Activated T-cell treated with anti-CD3 and anti-CD28 coated beads, Interleukin-2, amount 50 U/mL, for 48 hours (primary cell): ENCODE measurements around the gene RANBP3L.
A peak's percentile ranks its signal among the peaks of the same experiment; 100 is the strongest.
"Not testable (repeated sequence)": the region's sequence is repeated elsewhere in the genome, so short reads cannot be mapped to it uniquely, and the experiment has no call there.

ENCODE experiments used
- DNase-seq, 2 experiments: peaks; one replicate each; pipeline ENCODE4 v3.0.0-alpha.2; 2020

Gene RANBP3L

GRCh38 chr5:36301858-36302603, at the start of gene RANBP3L:
Gene RANBP3L, minus strand, starts transcription at chr5:36301902. Its CDS starts 486 bp downstream, at chr5:36301416.
- DNase-seq: no peak

GRCh38 chr5:36346896-36347690, 45.4 kb upstream of the RANBP3L start:
- DNase-seq: no peak

- no peak for DNase-seq
Observed at GRCh38 chr5:36344899-36345298, 43.2 kb upstream of the RANBP3L start.

- not testable (repeated sequence) for DNase-seq
Observed at GRCh38 chr5:36341720-36342119, 40.0 kb upstream of the RANBP3L start.

- DNase-seq: no peak
Observed at GRCh38 chr5:36337597-36337996, 35.9 kb upstream of the RANBP3L start.

GRCh38 chr5:36334315-36334714, 32.6 kb upstream of the RANBP3L start:
- no peak for DNase-seq

GRCh38 chr5:36332720-36333119, 31.0 kb upstream of the RANBP3L start:
- not testable (repeated sequence) for DNase-seq

- DNase-seq: no peak
Observed at GRCh38 chr5:36325196-36325595, 23.5 kb upstream of the RANBP3L start.

- no peak for DNase-seq
Observed at GRCh38 chr5:36323926-36324781, 22.5 kb upstream of the RANBP3L start.

GRCh38 chr5:36312953-36313672, 11.4 kb upstream of the RANBP3L start:
- DNase-seq: no peak

- DNase-seq: no peak
Observed at GRCh38 chr5:36311956-36312355, 10.3 kb upstream of the RANBP3L start.

- DNase-seq: no peak
Observed at GRCh38 chr5:36310138-36310537, 8.4 kb upstream of the RANBP3L start.

GRCh38 chr5:36305571-36306326, 4.0 kb upstream of the RANBP3L start:
- peak; percentile 21 to 29 for DNase-seq

GRCh38 chr5:36304095-36304805, 2.5 kb upstream of the RANBP3L start:
- no peak for DNase-seq

- DNase-seq: no peak
Observed at GRCh38 chr5:36300927-36301540, 668 bp downstream of the RANBP3L start.

GRCh38 chr5:36300191-36300926, 1.3 kb downstream of the RANBP3L start:
- no peak for DNase-seq

GRCh38 chr5:36298552-36298951, 3.1 kb downstream of the RANBP3L start:
- no peak for DNase-seq

- no peak for DNase-seq
Observed at GRCh38 chr5:36297653-36298052, 4.0 kb downstream of the RANBP3L start.

- no peak for DNase-seq
Observed at GRCh38 chr5:36285837-36286615, 15.7 kb downstream of the RANBP3L start.
